Measurements from ENCODE around the gene CYP27C1.

CYP27C1 gene

GRCh38 chr2:127193967-127194280 lies 26.2 kb downstream of the CYP27C1 start:
- H3K4me1 ChIP-seq, result no peaks in the 10 kb centered on the region
- no peaks in the 10 kb centered on the region for H3K36me3 ChIP-seq
- no peaks in the 10 kb centered on the region for H4K20me1 ChIP-seq
- peaks cover 15% of the 10 kb centered on the region for H3K9me3 ChIP-seq
- H3K4me3 ChIP-seq, result no peak overlapping the region
- H3K9ac ChIP-seq, result no peak overlapping the region
- no peak overlapping the region for H3K4me2 ChIP-seq
- H3K27me3 ChIP-seq, result no peaks in the 10 kb centered on the region
- H3K27ac ChIP-seq, result no peak overlapping the region
- no peak for TF ChIP-seq Cebpa-rat (IDR thresholded peaks at IDR 0.05)

- Histone ChIP-seq H3K4me1 (no peaks in the 10 kb centered on the region), H3K27me3 (no peaks in the 10 kb centered on the region), H3K27ac (no peak overlapping the region), H4K20me1 (no peaks in the 10 kb centered on the region), H3K9me3 (peaks cover 19% of the 10 kb centered on the region), H3K4me3 (no peak overlapping the region), H3K9ac (no peak overlapping the region), H3K4me2 (no peak overlapping the region), H3K36me3 (no peaks in the 10 kb centered on the region)
- no peak for TF ChIP-seq Cebpa-rat (IDR thresholded peaks at IDR 0.05)
Measured at GRCh38 chr2:127193164-127193966, 26.7 kb downstream of the CYP27C1 start.

- H3K27me3 ChIP-seq, result no peaks in the 10 kb centered on the region
- no peak overlapping the region for H3K27ac ChIP-seq
Measured at GRCh38 chr2:127191331-127192219, 28.5 kb downstream of the CYP27C1 start.

GRCh38 chr2:127188797-127189196 lies 31.3 kb downstream of the CYP27C1 start:
- H3K27me3 ChIP-seq, result no peaks in the 10 kb centered on the region

More at GRCh38 chr2:127191331-127192219, 28.5 kb downstream of the CYP27C1 start:
- no peaks in the 10 kb centered on the region for H4K20me1 ChIP-seq
- no peak overlapping the region for H3K4me2 ChIP-seq
- no peaks in the 10 kb centered on the region for H3K36me3 ChIP-seq
- no peak for TF ChIP-seq Cebpa-rat (IDR thresholded peaks at IDR 0.05)
- H3K9me3 ChIP-seq, result peaks cover 13% of the 10 kb centered on the region
- no peaks in the 10 kb centered on the region for H3K4me1 ChIP-seq
- no peak overlapping the region for H3K4me3 ChIP-seq
- no peak overlapping the region for H3K9ac ChIP-seq

GRCh38 chr2:127187831-127188230 lies 32.3 kb downstream of the CYP27C1 start:
- no peaks in the 10 kb centered on the region for H3K36me3 ChIP-seq
- H3K4me2 ChIP-seq, result no peak overlapping the region
- H3K27ac ChIP-seq, result no peak overlapping the region
- H3K9me3 ChIP-seq, result 0 out of 2 replicates have a peak, but pooled peaks cover 7% of the 10 kb centered on the region
- no peak overlapping the region for H3K4me3 ChIP-seq
- TF ChIP-seq Cebpa-rat (IDR thresholded peaks at IDR 0.05), result no peak
- H4K20me1 ChIP-seq, result no peaks in the 10 kb centered on the region
- H3K27me3 ChIP-seq, result no peaks in the 10 kb centered on the region
- peaks cover 6% of the 10 kb centered on the region; the same call in 1 of the 2 replicates for H3K4me1 ChIP-seq
- no peak overlapping the region for H3K9ac ChIP-seq

More at GRCh38 chr2:127188797-127189196, 31.3 kb downstream of the CYP27C1 start:
- no peak overlapping the region for H3K4me3 ChIP-seq
- TF ChIP-seq Cebpa-rat (IDR thresholded peaks at IDR 0.05), result no peak
- 0 out of 2 replicates have a peak, but pooled peaks cover 7% of the 10 kb centered on the region for H3K9me3 ChIP-seq
- H3K4me1 ChIP-seq, result peaks cover 6% of the 10 kb centered on the region; the same call in 1 of the 2 replicates
- no peak overlapping the region for H3K9ac ChIP-seq
- H3K4me2 ChIP-seq, result no peak overlapping the region
- H4K20me1 ChIP-seq, result no peaks in the 10 kb centered on the region
- no peak overlapping the region for H3K27ac ChIP-seq
- no peaks in the 10 kb centered on the region for H3K36me3 ChIP-seq

- Histone ChIP-seq H3K4me1 (peaks cover 6% of the 10 kb centered on the region; the same call in 1 of the 2 replicates), H4K20me1 (no peaks in the 10 kb centered on the region), H3K36me3 (no peaks in the 10 kb centered on the region), H3K9ac (no peak overlapping the region), H3K4me3 (no peak overlapping the region), H3K27ac (no peak overlapping the region), H3K27me3 (no peaks in the 10 kb centered on the region), H3K9me3 (0 out of 2 replicates have a peak, but pooled peaks cover 7% of the 10 kb centered on the region), H3K4me2 (no peak overlapping the region)
- no peak for TF ChIP-seq Cebpa-rat (IDR thresholded peaks at IDR 0.05)
Measured at GRCh38 chr2:127187081-127187775, 32.9 kb downstream of the CYP27C1 start.

- Histone ChIP-seq H3K4me1 (peaks cover 6% of the 10 kb centered on the region; the same call in 1 of the 2 replicates), H3K27ac (no peak overlapping the region), H4K20me1 (no peaks in the 10 kb centered on the region), H3K4me2 (no peak overlapping the region), H3K36me3 (no peaks in the 10 kb centered on the region), H3K27me3 (no peaks in the 10 kb centered on the region), H3K4me3 (no peak overlapping the region), H3K9me3 (peaks cover 7% of the 10 kb centered on the region; the same call in 1 of the 2 replicates), H3K9ac (no peak overlapping the region)
- TF ChIP-seq Cebpa-rat (IDR thresholded peaks at IDR 0.05), result no peak
Measured at GRCh38 chr2:127185705-127186104, 34.4 kb downstream of the CYP27C1 start.

- H3K9me3 ChIP-seq, result peaks cover 7% of the 10 kb centered on the region; the same call in 1 of the 2 replicates
- H3K4me1 ChIP-seq, result peaks cover 7% of the 10 kb centered on the region
- H3K36me3 ChIP-seq, result no peaks in the 10 kb centered on the region
- no peak overlapping the region for H3K9ac ChIP-seq
- H3K4me2 ChIP-seq, result no peak overlapping the region
- H4K20me1 ChIP-seq, result no peaks in the 10 kb centered on the region
- no peak overlapping the region for H3K4me3 ChIP-seq
- no peaks in the 10 kb centered on the region for H3K27me3 ChIP-seq
- TF ChIP-seq Cebpa-rat (IDR thresholded peaks at IDR 0.05), result no peak
- H3K27ac ChIP-seq, result no peak overlapping the region
Measured at GRCh38 chr2:127185093-127185492, 35.0 kb downstream of the CYP27C1 start.

- Histone ChIP-seq H3K4me3 (no peak overlapping the region), H3K27ac (no peak overlapping the region), H3K9ac (no peak overlapping the region), H3K4me1 (peaks cover 16% of the 10 kb centered on the region), H3K4me2 (no peak overlapping the region), H4K20me1 (no peaks in the 10 kb centered on the region), H3K36me3 (no peaks in the 10 kb centered on the region), H3K27me3 (no peaks in the 10 kb centered on the region), H3K9me3 (peaks cover 2% of the 10 kb centered on the region; the same call in 1 of the 2 replicates)
- no peak for TF ChIP-seq Cebpa-rat (IDR thresholded peaks at IDR 0.05)
Measured at GRCh38 chr2:127183771-127184170, 36.3 kb downstream of the CYP27C1 start.
